Measurements from ENCODE around the gene GAB2. TPM values are rescaled to one million over a fixed set of nuclear protein-coding genes. Genes with fewer than 3 reads are reported as not detected.

Gene GAB2
- total and polyA plus RNA-seq, 10 of the 15 experiments (the other 5 are each of a cell fraction or from before 2014, with no cell fraction given) = 0.69 to 12.6 (median 3.8) TPM

- TF ChIP-seq PRDM15 (CRISPR knock-in tag; IDR thresholded peaks at IDR 0.05) (no peak), ZZZ3 (IDR thresholded peaks at IDR 0.05; ENCODE audit: control insufficient read depth, insufficient read length, low read depth) (no peak), CUX1 (IDR thresholded peaks at IDR 0.05; ENCODE audit: insufficient replicate concordance, low read depth, low read length) (no peak), USF1 (IDR thresholded peaks at IDR 0.05; ENCODE audit: borderline replicate concordance, extremely low read length, insufficient read depth, low read depth, low read length) (no peak)
These were observed 146.6 kb downstream of the GAB2 start (continued) for GRCh38 chr11:78270971-78271370.
